Right hindlimb (tissue), 1 donor: Measurements from ENCODE around the gene RHOD.

Source experiments
- DNase-seq: peaks from one replicate; pipeline ENCODE4 v3.0.0-alpha.2; 2018

RHOD gene

GRCh38 chr11:67032830-67033551 lies 23.7 kb upstream of the RHOD start:
- DNase-seq = peak; percentile 39

- no peak for DNase-seq
Measured at GRCh38 chr11:67033661-67034166, 22.9 kb upstream of the RHOD start.

- no peak for DNase-seq
Measured at GRCh38 chr11:67034350-67034749, 22.3 kb upstream of the RHOD start.

- no peak for DNase-seq
Measured at GRCh38 chr11:67040147-67040546, 16.5 kb upstream of the RHOD start.

GRCh38 chr11:67041602-67042001 lies 15.0 kb upstream of the RHOD start:
- no peak for DNase-seq

- no peak for DNase-seq
Measured at GRCh38 chr11:67043572-67044349, 12.9 kb upstream of the RHOD start.

- DNase-seq = no peak
Measured at GRCh38 chr11:67044496-67044895, 12.2 kb upstream of the RHOD start.

GRCh38 chr11:67045314-67045713 lies 11.3 kb upstream of the RHOD start:
- no peak for DNase-seq

GRCh38 chr11:67048515-67049130 lies 8.0 kb upstream of the RHOD start:
- no peak for DNase-seq

- no peak for DNase-seq
Measured at GRCh38 chr11:67050139-67050538, 6.5 kb upstream of the RHOD start.

GRCh38 chr11:67051180-67051893 lies 5.3 kb upstream of the RHOD start:
- DNase-seq = no peak

GRCh38 chr11:67051945-67052488 lies 4.6 kb upstream of the RHOD start:
- no peak for DNase-seq

GRCh38 chr11:67052891-67053290 lies 3.8 kb upstream of the RHOD start:
- no peak for DNase-seq

- peak; percentile 65 for DNase-seq
Measured at GRCh38 chr11:67053896-67054329, 2.7 kb upstream of the RHOD start.

- DNase-seq = no peak
Measured at GRCh38 chr11:67054346-67054835, 2.3 kb upstream of the RHOD start.

GRCh38 chr11:67054836-67055523 lies 1.7 kb upstream of the RHOD start:
- no peak for DNase-seq

- DNase-seq = no peak
Measured at GRCh38 chr11:67055812-67056211, 835 bp upstream of the RHOD start.

GRCh38 chr11:67057205-67057672 lies 592 bp downstream of the RHOD start:
- peak; percentile 52 for DNase-seq

- DNase-seq = no peak
Measured at GRCh38 chr11:67058506-67058905, 1.9 kb downstream of the RHOD start.

GRCh38 chr11:67059671-67060070 lies 3.0 kb downstream of the RHOD start:
- DNase-seq = no peak

GRCh38 chr11:67060111-67060522 lies 3.5 kb downstream of the RHOD start:
- DNase-seq = no peak
